Measurements from ENCODE around the gene TRIM33.
"Not testable (repeated sequence)": the region's sequence is repeated elsewhere in the genome, so short reads cannot be mapped to it uniquely, and the experiment has no call there.

Gene TRIM33

DNA sequence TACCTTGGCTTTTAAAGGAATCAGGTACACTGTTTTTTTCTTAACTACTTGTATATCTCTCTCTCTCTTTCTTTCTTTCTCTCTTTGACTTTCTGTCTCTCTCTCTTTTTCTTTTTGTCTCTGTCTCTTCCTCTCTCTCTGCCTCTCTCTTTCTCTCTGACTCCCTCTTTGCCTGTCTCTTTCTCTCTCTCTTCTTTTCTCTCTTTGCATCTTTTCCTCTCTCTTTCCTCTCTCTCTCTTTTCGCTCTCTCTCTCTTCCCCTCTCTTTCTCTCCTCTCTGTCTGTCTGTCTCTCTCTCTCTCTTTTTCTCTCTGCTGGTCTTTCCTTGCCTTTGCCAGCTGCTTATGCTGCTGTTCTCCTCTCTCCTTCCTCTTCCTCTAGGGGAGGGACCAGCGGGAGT is 143.2 kb downstream of the TRIM33 start:
- no peak for TF ChIP-seq CTCF (conservative IDR thresholded peaks at IDR 0.05; ENCODE audit: low read length)
- no peak overlapping the region for H3K4me3 ChIP-seq (ENCODE audit: low read length)
- no peak for DNase-seq (ENCODE audit: low read depth)

DNA sequence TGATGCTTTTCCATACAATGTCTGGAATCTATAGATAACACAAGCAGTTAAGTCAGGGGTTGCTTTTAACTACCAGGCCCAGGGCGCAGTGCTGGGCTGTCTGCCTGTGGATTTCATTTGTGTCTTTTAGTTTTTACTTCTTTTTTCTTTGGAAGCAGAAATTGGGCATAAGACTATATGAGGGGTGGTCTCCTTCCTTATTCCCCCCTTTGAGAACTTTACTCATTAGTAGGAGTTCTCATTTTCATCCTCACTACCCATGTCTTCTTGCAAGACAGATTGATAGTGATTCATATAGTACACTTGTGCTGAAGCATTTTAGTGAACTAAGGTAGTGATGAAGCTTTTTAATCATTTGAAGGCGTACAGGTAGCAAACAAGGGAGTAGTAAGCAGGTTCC is 147.8 kb downstream of the TRIM33 start:
- H3K4me3 ChIP-seq (ENCODE audit: low read length); DNase-seq (ENCODE audit: low read depth): not testable (repeated sequence)

DNA sequence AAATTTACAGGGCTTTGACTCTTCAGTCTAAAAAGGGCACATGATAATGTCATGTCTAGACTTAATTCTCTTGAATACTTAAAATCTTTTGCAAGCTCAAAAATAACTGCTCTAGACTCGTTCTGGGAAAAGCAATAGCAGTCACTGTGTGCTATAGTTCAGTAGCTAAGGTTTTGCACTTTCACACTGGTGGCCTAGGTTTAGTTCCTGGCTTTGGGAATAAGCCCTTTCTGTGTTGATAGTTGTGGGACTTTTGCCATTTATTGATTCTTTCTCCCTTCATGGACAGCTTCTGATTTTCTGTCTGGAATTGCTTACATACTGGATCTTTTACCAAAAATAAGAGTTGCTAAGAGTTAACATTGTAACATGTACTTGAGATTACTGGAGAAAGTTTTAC is 151.2 kb downstream of the TRIM33 start:
- DNase-seq (ENCODE audit: low read depth) = no peak
- no peak for TF ChIP-seq CTCF (conservative IDR thresholded peaks at IDR 0.05; ENCODE audit: low read length)

DNA sequence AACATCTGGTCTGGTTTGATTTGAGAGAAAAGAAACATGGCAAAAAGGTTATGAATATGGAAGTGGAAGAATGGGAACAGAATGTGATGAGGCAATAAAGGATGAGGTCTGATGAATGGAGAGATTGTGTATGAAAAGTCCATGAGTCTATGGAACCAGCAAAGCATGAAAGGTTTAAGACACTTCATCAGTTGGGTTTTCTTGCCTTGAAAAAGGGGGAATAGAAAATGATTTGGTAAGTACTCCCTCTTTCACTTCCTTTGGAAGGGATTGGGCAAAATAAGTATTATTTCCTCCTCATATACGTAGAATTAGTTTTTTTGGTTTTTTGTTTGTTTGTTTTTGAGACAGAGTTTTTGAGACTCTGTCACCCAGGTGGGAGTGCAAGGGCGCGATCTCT is 155.8 kb downstream of the TRIM33 start:
- no peak for TF ChIP-seq CTCF (conservative IDR thresholded peaks at IDR 0.05; ENCODE audit: low read length)
- no peak overlapping the region for H3K4me3 ChIP-seq (ENCODE audit: low read length)
- no peak for DNase-seq (ENCODE audit: low read depth)

More for the DNA sequence above, 151.2 kb downstream of the TRIM33 start:
- H3K4me3 ChIP-seq (ENCODE audit: low read length) = no peak overlapping the region

GRCh38 chr1:114353262-114353661 is 157.7 kb downstream of the TRIM33 start:
- H3K4me3 ChIP-seq (ENCODE audit: low read length) = no peak overlapping the region
- peak; percentile 65 for DNase-seq (ENCODE audit: low read depth)
- no peak for TF ChIP-seq CTCF (conservative IDR thresholded peaks at IDR 0.05; ENCODE audit: low read length)

- H3K4me3 ChIP-seq (ENCODE audit: low read length) = no peak overlapping the region
- DNase-seq (ENCODE audit: low read depth) = peak; percentile 37
- no peak for TF ChIP-seq CTCF (conservative IDR thresholded peaks at IDR 0.05; ENCODE audit: low read length)
Observed at GRCh38 chr1:114352797-114353196, 158.2 kb downstream of the TRIM33 start.

DNA sequence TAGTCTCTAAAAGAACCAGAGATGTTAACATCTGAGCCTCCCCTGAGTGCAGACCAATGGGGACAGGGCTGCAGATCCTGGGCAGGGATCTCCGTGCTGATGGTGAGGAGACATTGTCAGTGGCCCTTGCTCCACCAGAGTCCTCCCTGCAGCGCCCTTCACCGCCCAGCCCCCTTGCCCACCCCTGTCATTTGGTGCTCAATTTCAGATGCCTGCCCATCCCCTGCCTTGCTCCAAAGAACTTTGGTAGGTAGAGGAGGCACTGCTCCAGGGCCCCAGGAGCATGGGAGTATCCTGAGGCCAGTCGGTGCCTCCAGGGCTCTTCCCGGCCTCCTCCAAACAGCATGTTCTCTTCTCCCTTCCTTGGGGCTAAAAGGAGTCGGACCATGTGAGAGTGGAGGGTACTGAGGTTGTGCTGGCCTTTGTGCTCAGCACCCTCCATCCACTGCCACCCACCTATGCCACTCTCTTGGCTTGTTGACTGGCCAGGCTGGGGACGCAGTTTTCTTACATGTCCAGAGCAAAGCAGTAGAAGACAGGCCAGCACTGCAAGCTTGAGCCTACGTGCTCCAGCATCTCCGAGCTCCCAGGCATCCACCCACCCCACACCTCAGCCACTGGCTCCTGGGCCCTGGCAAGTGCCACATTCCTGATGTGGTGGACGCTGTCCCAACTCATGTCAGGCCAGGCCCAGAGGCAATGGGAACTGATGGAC is 160.1 kb downstream of the TRIM33 start:
- no peak for TF ChIP-seq CTCF (conservative IDR thresholded peaks at IDR 0.05; ENCODE audit: low read length)
- H3K4me3 ChIP-seq (ENCODE audit: low read length) = no peak overlapping the region
- DNase-seq (ENCODE audit: low read depth) = no peak

Data from AG10803 (cell line).